Endodermal cell (in vitro differentiated cells): ENCODE data around the gene SVOPL. TPM values are rescaled to one million over a fixed set of nuclear protein-coding genes. Genes with fewer than 3 reads are reported as not detected.

ENCODE experiments used
- DNase-seq: peaks from one replicate; pipeline ENCODE4 v3.0.0-alpha.2; 2017
- H3K27ac ChIP-seq: 2 replicates; pipeline ENCODE4 v1.5.1; 2013; ENCODE audit warnings: mild to moderate bottlenecking, low read depth, low read length, moderate library complexity
- H3K27me3 ChIP-seq: 2 replicates; pipeline ENCODE4 v1.6.1; 2013; ENCODE audit warnings: mild to moderate bottlenecking, low read length, moderate library complexity; ENCODE audit not compliant: insufficient read depth, control insufficient read depth, poor library complexity, severe bottlenecking
- H3K36me3 ChIP-seq: 2 replicates; pipeline ENCODE4 v1.7.0; 2013; ENCODE audit warnings: mild to moderate bottlenecking, low read length, moderate library complexity; ENCODE audit not compliant: control insufficient read depth, insufficient read depth
- H3K4me1 ChIP-seq: one replicate; pipeline ENCODE4 v1.7.0; 2013; ENCODE audit warnings: low read length; ENCODE audit not compliant: control insufficient read depth, insufficient read depth
- H3K4me3 ChIP-seq: 2 replicates; pipeline ENCODE4 v1.5.1; 2013; ENCODE audit warnings: mild to moderate bottlenecking, low read length, moderate library complexity
- H3K9ac ChIP-seq: 2 replicates; pipeline ENCODE4 v1.6.1; 2013; ENCODE audit warnings: mild to moderate bottlenecking, low read length, moderate library complexity; ENCODE audit not compliant: poor library complexity, severe bottlenecking; ENCODE audit errors: extremely low read depth
- H3K9me3 ChIP-seq: 2 replicates; pipeline ENCODE4 v1.6.1; 2013; ENCODE audit warnings: mild to moderate bottlenecking, low read length, moderate library complexity; ENCODE audit not compliant: control insufficient read depth
- H3K27ac Mint-ChIP-seq: 2 replicates; pipeline ENCODE4 v1.8.0; 2020; ENCODE audit warnings: mixed read lengths
- H3K27me3 Mint-ChIP-seq: 2 replicates; pipeline ENCODE4 v1.8.0; 2021; ENCODE audit warnings: mild to moderate bottlenecking, mixed read lengths; ENCODE audit not compliant: insufficient read depth
- H3K36me3 Mint-ChIP-seq: 2 replicates; pipeline ENCODE4 v1.8.0; 2020; ENCODE audit warnings: low read depth, mixed read lengths
- H3K4me1 Mint-ChIP-seq: 2 replicates; pipeline ENCODE4 v1.8.0; 2020; ENCODE audit warnings: mixed read lengths
- H3K4me3 Mint-ChIP-seq: 2 replicates; pipeline ENCODE4 v1.8.0; 2020; ENCODE audit warnings: mild to moderate bottlenecking, moderate library complexity, mixed read lengths
- H3K9me3 Mint-ChIP-seq: 2 replicates; pipeline ENCODE4 v1.8.0; 2020; ENCODE audit warnings: mild to moderate bottlenecking, mixed read lengths
- CTCF ChIP-seq: fragments of 200-600 bp; sonication (generic); conservative IDR thresholded peaks from 2 replicates; pipeline ENCODE4 v1.5.0; 2021; ENCODE audit warnings: antibody characterized with exemption, mild to moderate bottlenecking
- WGBS, 2 experiments: methylation state at CpG; one replicate each; pipeline versions ENCODE4 v1.1.5 to v1.1.7; 2013; ENCODE audit warnings: missing lambda C conversion rate in 2 of 2, mixed read lengths in 1 of 2; ENCODE audit not compliant: insufficient coverage in 1 of 2, insufficient read length in 1 of 2; 5-methylcytosine and 5-hydroxymethylcytosine counted together
- total RNA-seq, 2 donors: library from RNA; stranded (reverse); fragmentation: NEBNext Ultra II Directional in 1 of 2; extraction: Animal tissue kit (Norgen Biotek cat#: 25700) in 1 of 2; gene quantifications; 2 replicates in 1 of 2; 3 replicates in 1 of 2; pipeline ENCODE4 v1.2.1, GENCODE V29; 2021

Gene SVOPL
- total RNA-seq, 2 donors from 2014 or later = 0.86 to 0.95 TPM

- WGBS, 2 experiments = 93 to 94% methylated on average over 7 to 10 of the region's 10 CpGs
Measured at GRCh38 chr7:138727336-138728099, 26.4 kb upstream of the SVOPL start.

GRCh38 chr7:138726288-138726687 is 25.1 kb upstream of the SVOPL start:
- H3K4me1 Mint-ChIP-seq = no peaks in the 10 kb centered on the region
- peak; percentile 65 for TF ChIP-seq CTCF
- Histone ChIP-seq H3K27me3 (no peaks in the 10 kb centered on the region), H3K4me1 (no peaks in the 10 kb centered on the region), H3K4me3 (no peak overlapping the region), H3K36me3 (no peaks in the 10 kb centered on the region), H3K9ac (no peak overlapping the region), H3K27ac (no peak overlapping the region), H3K9me3 (no peaks in the 10 kb centered on the region)
- no peaks in the 10 kb centered on the region for H3K27me3 Mint-ChIP-seq
- DNase-seq = peak; percentile 65
- no peak overlapping the region for H3K27ac Mint-ChIP-seq
- no peaks in the 10 kb centered on the region for H3K36me3 Mint-ChIP-seq
- no peaks in the 10 kb centered on the region for H3K9me3 Mint-ChIP-seq
- 81% methylated on average over 7 to 9 of the region's 9 CpGs for WGBS, 2 experiments
- no peak overlapping the region for H3K4me3 Mint-ChIP-seq

More at GRCh38 chr7:138727336-138728099, 26.4 kb upstream of the SVOPL start:
- H3K4me3 Mint-ChIP-seq = no peak overlapping the region
- no peaks in the 10 kb centered on the region for H3K9me3 ChIP-seq
- no peak overlapping the region for H3K9ac ChIP-seq
- no peak overlapping the region for H3K27ac ChIP-seq
- no peaks in the 10 kb centered on the region for H3K27me3 Mint-ChIP-seq
- no peaks in the 10 kb centered on the region for H3K36me3 ChIP-seq
- H3K4me1 Mint-ChIP-seq = no peaks in the 10 kb centered on the region
- TF ChIP-seq CTCF = no peak
- no peaks in the 10 kb centered on the region for H3K4me1 ChIP-seq
- H3K9me3 Mint-ChIP-seq = no peaks in the 10 kb centered on the region
- DNase-seq = no peak
- H3K27me3 ChIP-seq = no peaks in the 10 kb centered on the region
- no peak overlapping the region for H3K27ac Mint-ChIP-seq
- H3K4me3 ChIP-seq = no peak overlapping the region
- no peaks in the 10 kb centered on the region for H3K36me3 Mint-ChIP-seq

- DNase-seq = no peak
- no peaks in the 10 kb centered on the region for H3K4me1 ChIP-seq
- no peaks in the 10 kb centered on the region for H3K36me3 ChIP-seq
- WGBS, 2 experiments = 78 to 86% methylated on average over 1 to 4 of the region's 4 CpGs
- Mint-ChIP-seq H3K27me3 (no peaks in the 10 kb centered on the region), H3K36me3 (no peaks in the 10 kb centered on the region), H3K4me3 (no peak overlapping the region), H3K27ac (no peak overlapping the region), H3K4me1 (no peaks in the 10 kb centered on the region), H3K9me3 (no peaks in the 10 kb centered on the region)
- H3K9ac ChIP-seq = no peak overlapping the region
- no peak overlapping the region for H3K27ac ChIP-seq
- no peaks in the 10 kb centered on the region for H3K9me3 ChIP-seq
- H3K4me3 ChIP-seq = no peak overlapping the region
- no peak for TF ChIP-seq CTCF
- no peaks in the 10 kb centered on the region for H3K27me3 ChIP-seq
Measured at GRCh38 chr7:138720286-138720685, 19.1 kb upstream of the SVOPL start.
